NCI-H748 (cell line): Measurements from ENCODE around the gene ACAP1.
"Not testable (repeated sequence)": the region's sequence is repeated elsewhere in the genome, so short reads cannot be mapped to it uniquely, and the experiment has no call there.

Experiments used
- DNase-seq: peaks from one replicate; lab custom pipeline; 2025; ENCODE audit not compliant: unreplicated experiment; lab: John Stamatoyannopoulos, UW

Gene ACAP1

GRCh38 chr17:7352910-7353635 is 16.7 kb downstream of the ACAP1 start:
- DNase-seq = no peak

GRCh38 chr17:7354262-7354843 is 18.0 kb downstream of the ACAP1 start:
- DNase-seq = peak; percentile 86

GRCh38 chr17:7355053-7355452 is 18.7 kb downstream of the ACAP1 start, which contains the start of gene TMEM95:
TMEM95 (plus strand) TSS chr17:7355156; CDS start chr17:7355205, 49 bp downstream.
- peak; percentile 19 for DNase-seq

GRCh38 chr17:7355573-7355972 is 19.2 kb downstream of the ACAP1 start:
- DNase-seq = no peak

- peak; percentile 91 for DNase-seq
These were observed 19.8 kb downstream of the ACAP1 start for GRCh38 chr17:7356072-7356549.

GRCh38 chr17:7356756-7357155 is 20.4 kb downstream of the ACAP1 start:
- DNase-seq = no peak

- DNase-seq = no peak
These were observed 21.1 kb downstream of the ACAP1 start for GRCh38 chr17:7357381-7357780.

GRCh38 chr17:7361906-7362305 is 25.6 kb downstream of the ACAP1 start:
- DNase-seq = no peak

GRCh38 chr17:7363311-7363710 is 27.0 kb downstream of the ACAP1 start:
- DNase-seq = no peak

GRCh38 chr17:7365963-7366362 is 29.6 kb downstream of the ACAP1 start:
- DNase-seq = not testable (repeated sequence)

- no peak for DNase-seq
These were observed 30.8 kb downstream of the ACAP1 start for GRCh38 chr17:7367083-7367482.

GRCh38 chr17:7367918-7368598 is 31.7 kb downstream of the ACAP1 start:
- DNase-seq = no peak

- not testable (repeated sequence) for DNase-seq
These were observed 32.3 kb downstream of the ACAP1 start for GRCh38 chr17:7368599-7368994.

GRCh38 chr17:7369825-7370224 is 33.5 kb downstream of the ACAP1 start:
- no peak for DNase-seq

GRCh38 chr17:7370853-7371252 is 34.5 kb downstream of the ACAP1 start:
- DNase-seq = no peak

- no peak for DNase-seq
These were observed 38.0 kb downstream of the ACAP1 start for GRCh38 chr17:7374353-7374752.

GRCh38 chr17:7379134-7379533 is 42.8 kb downstream of the ACAP1 start:
- DNase-seq = no peak

- DNase-seq = peak; percentile 54
These were observed 44.0 kb downstream of the ACAP1 start for GRCh38 chr17:7380321-7380720.

GRCh38 chr17:7380855-7381683 is 44.7 kb downstream of the ACAP1 start, which contains the start of gene TNK1:
TNK1 (plus strand) TSS chr17:7381089; CDS start chr17:7382927, 1,838 bp downstream.
- peak; percentile 48 for DNase-seq

GRCh38 chr17:7382901-7383300 is 46.6 kb downstream of the ACAP1 start:
- no peak for DNase-seq

GRCh38 chr17:7383371-7383741 is 47.0 kb downstream of the ACAP1 start:
- DNase-seq = no peak
